ENCODE data around the gene MCCC2. TPM values are rescaled to one million over a fixed set of nuclear protein-coding genes. Genes with fewer than 3 reads are reported as not detected.

MCCC2 gene
- total and polyA plus RNA-seq, 2 experiments from 2014 or later: 11.6 to 18.5 TPM

GRCh38 chr5:71679714-71680113 is 92.6 kb downstream of the MCCC2 start:
- in situ Hi-C loops (cut with MboI): no loop called here

GRCh38 chr5:71680510-71680909 is 93.4 kb downstream of the MCCC2 start:
- WGBS, 2 experiments (ENCODE audit: low coverage in 1 of 2, low lambda C conversion rate in 2 of 2, missing lambda C conversion rate in 2 of 2): 57 to 63% methylated on average over 2 of the region's 2 CpGs
- Histone ChIP-seq H3K9me2 (ENCODE audit: insufficient read depth) (no peaks in the 10 kb centered on the region), H3K27me3 (replicated peaks; ENCODE audit: insufficient read depth) (peaks cover 18% of the 10 kb centered on the region), H3K27ac (no peak overlapping the region), H3K79me2 (ENCODE audit: insufficient read depth) (no peaks in the 10 kb centered on the region), H3K4me1 (ENCODE audit: insufficient read depth) (no peaks in the 10 kb centered on the region), H2AFZ (no peak overlapping the region), H3K4me2 (ENCODE audit: unreplicated experiment) (no peak overlapping the region), H3F3A (ENCODE audit: insufficient read depth) (no peaks in the 10 kb centered on the region), H3K9ac (no peak overlapping the region), H3K4me3 (no peak overlapping the region), H3K36me3 (ENCODE audit: low read depth) (no peaks in the 10 kb centered on the region), H4K20me1 (ENCODE audit: insufficient read depth) (no peaks in the 10 kb centered on the region), H3K9me3 (ENCODE audit: low read depth) (no peaks in the 10 kb centered on the region)
- in situ Hi-C loops (cut with MboI): no loop called here
- no peak for DNase-seq
- no peak for TF ChIP-seq EZH2phosphoT487 (IDR thresholded peaks at IDR 0.05; ENCODE audit: insufficient read depth, low read depth)
- TF ChIP-seq EZH2 (IDR thresholded peaks at IDR 0.05; ENCODE audit: insufficient read depth, poor library complexity, severe bottlenecking): no peak

More at GRCh38 chr5:71679714-71680113, 92.6 kb downstream of the MCCC2 start:
- TF ChIP-seq EZH2phosphoT487 (IDR thresholded peaks at IDR 0.05; ENCODE audit: insufficient read depth, low read depth): no peak
- no peak for TF ChIP-seq EZH2 (IDR thresholded peaks at IDR 0.05; ENCODE audit: insufficient read depth, poor library complexity, severe bottlenecking)
- H3K27ac ChIP-seq: no peak overlapping the region
- no peak overlapping the region for H3K4me3 ChIP-seq
- H3K27me3 ChIP-seq (replicated peaks; ENCODE audit: insufficient read depth): peaks cover 18% of the 10 kb centered on the region
- no peaks in the 10 kb centered on the region for H3K79me2 ChIP-seq (ENCODE audit: insufficient read depth)
- DNase-seq: no peak
- no peak overlapping the region for H2AFZ ChIP-seq
- no peak overlapping the region for H3K9ac ChIP-seq
- H3K4me1 ChIP-seq (ENCODE audit: insufficient read depth): no peaks in the 10 kb centered on the region
- no peaks in the 10 kb centered on the region for H4K20me1 ChIP-seq (ENCODE audit: insufficient read depth)
- no peaks in the 10 kb centered on the region for H3K36me3 ChIP-seq (ENCODE audit: low read depth)
- no peak overlapping the region for H3K4me2 ChIP-seq (ENCODE audit: unreplicated experiment)
- H3F3A ChIP-seq (ENCODE audit: insufficient read depth): no peaks in the 10 kb centered on the region
- no peaks in the 10 kb centered on the region for H3K9me2 ChIP-seq (ENCODE audit: insufficient read depth)
- WGBS, 2 experiments (ENCODE audit: low coverage in 1 of 2, low lambda C conversion rate in 2 of 2, missing lambda C conversion rate in 2 of 2): 47 to 48% methylated on average over 5 of the region's 5 CpGs
- no peaks in the 10 kb centered on the region for H3K9me3 ChIP-seq (ENCODE audit: low read depth)

- no peaks in the 10 kb centered on the region for H3K4me1 ChIP-seq (ENCODE audit: insufficient read depth)
- peak; percentile 32 for DNase-seq
- no peaks in the 10 kb centered on the region for H3K9me2 ChIP-seq (ENCODE audit: insufficient read depth)
- peaks cover 18% of the 10 kb centered on the region for H3K27me3 ChIP-seq (replicated peaks; ENCODE audit: insufficient read depth)
- H3K9ac ChIP-seq: no peak overlapping the region
- no peaks in the 10 kb centered on the region for H3K36me3 ChIP-seq (ENCODE audit: low read depth)
- H3K4me2 ChIP-seq (ENCODE audit: unreplicated experiment): no peak overlapping the region
- H3K9me3 ChIP-seq (ENCODE audit: low read depth): no peaks in the 10 kb centered on the region
- no peak overlapping the region for H2AFZ ChIP-seq
- no peaks in the 10 kb centered on the region for H3K79me2 ChIP-seq (ENCODE audit: insufficient read depth)
- TF ChIP-seq EZH2 (IDR thresholded peaks at IDR 0.05; ENCODE audit: insufficient read depth, poor library complexity, severe bottlenecking): no peak
- no peak for TF ChIP-seq EZH2phosphoT487 (IDR thresholded peaks at IDR 0.05; ENCODE audit: insufficient read depth, low read depth)
- H4K20me1 ChIP-seq (ENCODE audit: insufficient read depth): no peaks in the 10 kb centered on the region
- in situ Hi-C loops (cut with MboI): no loop called here
- no peaks in the 10 kb centered on the region for H3F3A ChIP-seq (ENCODE audit: insufficient read depth)
- H3K27ac ChIP-seq: no peak overlapping the region
- H3K4me3 ChIP-seq: no peak overlapping the region
- 2 to 5% methylated on average over 3 of the region's 3 CpGs for WGBS, 2 experiments (ENCODE audit: low coverage in 1 of 2, low lambda C conversion rate in 2 of 2, missing lambda C conversion rate in 2 of 2)
Measured at GRCh38 chr5:71681296-71681695, 94.2 kb downstream of the MCCC2 start.

- no peak overlapping the region for H3K9ac ChIP-seq
- H3K9me3 ChIP-seq (ENCODE audit: low read depth): no peaks in the 10 kb centered on the region
- no peaks in the 10 kb centered on the region for H3K9me2 ChIP-seq (ENCODE audit: insufficient read depth)
- H3K27ac ChIP-seq: no peak overlapping the region
- H3K36me3 ChIP-seq (ENCODE audit: low read depth): no peaks in the 10 kb centered on the region
- H4K20me1 ChIP-seq (ENCODE audit: insufficient read depth): no peaks in the 10 kb centered on the region
- H3K4me1 ChIP-seq (ENCODE audit: insufficient read depth): no peaks in the 10 kb centered on the region
- no peaks in the 10 kb centered on the region for H3K79me2 ChIP-seq (ENCODE audit: insufficient read depth)
- no peak for DNase-seq
- no peak overlapping the region for H2AFZ ChIP-seq
- in situ Hi-C loops (cut with MboI): no loop called here
- H3K27me3 ChIP-seq (replicated peaks; ENCODE audit: insufficient read depth): peaks cover 12% of the 10 kb centered on the region
- no peak overlapping the region for H3K4me2 ChIP-seq (ENCODE audit: unreplicated experiment)
- 45 to 66% methylated on average over 2 of the region's 2 CpGs for WGBS, 2 experiments (ENCODE audit: low coverage in 1 of 2, low lambda C conversion rate in 2 of 2, missing lambda C conversion rate in 2 of 2)
- H3K4me3 ChIP-seq: no peak overlapping the region
- TF ChIP-seq EZH2 (IDR thresholded peaks at IDR 0.05; ENCODE audit: insufficient read depth, poor library complexity, severe bottlenecking) (no peak), EZH2phosphoT487 (IDR thresholded peaks at IDR 0.05; ENCODE audit: insufficient read depth, low read depth) (no peak)
- no peaks in the 10 kb centered on the region for H3F3A ChIP-seq (ENCODE audit: insufficient read depth)
Measured at GRCh38 chr5:71684309-71684708, 97.2 kb downstream of the MCCC2 start.

Data from GM23248 (cell line).